PFSK-1 (cell line): ENCODE data around the gene MAPK4.

ENCODE experiments used
- FOXP2 ChIP-seq: optimal IDR thresholded peaks from 2 replicates; pipeline ENCODE3; 2011; ENCODE audit warnings: borderline replicate concordance, control low read depth, inconsistent platforms; ENCODE audit not compliant: insufficient read depth; ENCODE audit errors: extremely low read length, extremely low read depth
- POLR2AphosphoS5 ChIP-seq: IDR thresholded peaks from 2 replicates; pipeline ENCODE4 v1.6.1; 2012; ENCODE audit warnings: low read depth, mild to moderate bottlenecking, control low read depth, low read length, moderate library complexity
- REST ChIP-seq, 2 experiments: IDR thresholded peaks; 2 replicates each; pipeline versions ENCODE4 v1.6.1 to v1.8.0; 2011 to 2012; ENCODE audit warnings: low read depth in 2 of 2, low read length in 2 of 2, control low read depth in 1 of 2, inconsistent platforms in 1 of 2, mild to moderate bottlenecking in 1 of 2, moderate library complexity in 1 of 2; ENCODE audit not compliant: insufficient read depth in 1 of 2
- SIN3A ChIP-seq: IDR thresholded peaks from 2 replicates; pipeline ENCODE4 v1.6.1; 2012; ENCODE audit warnings: mild to moderate bottlenecking, low read length, moderate library complexity, borderline replicate concordance; ENCODE audit not compliant: insufficient read depth
- TAF1 ChIP-seq: IDR thresholded peaks from 2 replicates; pipeline ENCODE4 v1.6.1; 2012; ENCODE audit warnings: low read length, control low read depth, borderline replicate concordance; ENCODE audit not compliant: insufficient read depth

MAPK4 gene

GRCh38 chr18:50700245-50701165 lies 140.6 kb downstream of the MAPK4 start:
- no peak for TF ChIP-seq TAF1
- TF ChIP-seq POLR2AphosphoS5, result no peak
- TF ChIP-seq FOXP2, result no peak
- no peak for TF ChIP-seq REST (IDR thresholded peaks at IDR 0.05; ENCODE audit: insufficient read depth in 1 of 2, low read depth in 2 of 2, low read length in 2 of 2)
- no peak for TF ChIP-seq SIN3A

DNA sequence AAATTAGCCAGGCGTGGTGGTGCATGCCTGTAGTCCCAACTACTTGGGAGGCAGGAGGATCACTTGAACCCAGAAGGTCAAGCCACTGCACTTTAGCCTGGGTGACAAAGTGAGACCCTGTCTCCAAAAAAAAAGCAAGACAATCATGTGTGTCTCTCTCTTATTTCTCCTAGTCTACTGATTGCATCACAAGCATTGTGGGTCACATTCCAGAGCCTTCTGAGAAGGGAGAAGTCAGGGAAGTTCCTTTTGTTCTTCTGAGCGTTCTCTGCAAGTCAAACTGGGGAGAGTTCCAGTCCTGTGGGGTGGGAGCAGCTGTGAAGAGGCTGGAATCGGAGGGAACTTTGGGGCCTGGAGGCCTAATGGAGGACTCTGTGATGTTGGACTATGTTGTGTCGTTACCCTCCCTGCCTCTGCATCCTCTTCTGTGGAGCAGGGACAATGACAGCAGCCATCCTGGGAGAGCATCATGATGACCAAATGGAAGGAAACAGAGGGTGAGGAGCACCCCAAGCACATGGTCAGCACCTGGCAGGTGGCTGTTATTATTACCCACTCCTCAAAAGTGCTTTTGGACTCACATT lies 144.6 kb downstream of the MAPK4 start:
- TF ChIP-seq POLR2AphosphoS5 (no peak), FOXP2 (no peak), TAF1 (no peak), REST (IDR thresholded peaks at IDR 0.05; ENCODE audit: insufficient read depth in 1 of 2, low read depth in 2 of 2, low read length in 2 of 2) (no peak), SIN3A (no peak)

GRCh38 chr18:50706199-50706598 lies 146.3 kb downstream of the MAPK4 start:
- TF ChIP-seq POLR2AphosphoS5 (no peak), TAF1 (no peak), SIN3A (no peak), REST (IDR thresholded peaks at IDR 0.05; ENCODE audit: insufficient read depth in 1 of 2, low read depth in 2 of 2, low read length in 2 of 2) (no peak), FOXP2 (no peak)

DNA sequence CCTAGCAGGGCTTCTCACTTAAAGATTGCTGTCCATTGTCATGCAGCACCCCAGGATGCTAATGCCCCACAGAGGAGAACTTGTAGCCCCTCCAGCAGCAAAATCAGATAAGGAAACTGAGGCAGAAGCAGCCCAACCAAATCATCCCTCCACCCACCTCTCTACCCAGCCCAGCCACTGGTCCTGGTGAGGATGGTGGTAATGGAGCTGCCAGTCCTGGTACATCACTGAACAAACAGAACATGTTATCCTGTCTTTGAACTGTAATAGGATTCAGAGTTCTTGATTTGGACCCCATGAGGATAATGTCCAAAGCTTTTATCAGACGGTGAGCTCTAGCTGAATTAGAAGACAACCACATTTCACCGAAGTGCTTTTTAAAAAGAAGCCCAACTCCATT lies 146.8 kb downstream of the MAPK4 start:
- TF ChIP-seq TAF1 (no peak), FOXP2 (no peak), REST (IDR thresholded peaks at IDR 0.05; ENCODE audit: insufficient read depth in 1 of 2, low read depth in 2 of 2, low read length in 2 of 2) (no peak), SIN3A (no peak), POLR2AphosphoS5 (no peak)
